HUES64 (cell line): ENCODE measurements around the gene ATP13A4.

Experiments
- H3K27ac ChIP-seq: 2 replicates; pipeline ENCODE4 v1.7.0; 2013; ENCODE audit warnings: low read depth, low read length, inconsistent platforms
- H3K27me3 ChIP-seq: 2 replicates; pipeline ENCODE4 v1.6.1; 2013; ENCODE audit warnings: mild to moderate bottlenecking, low read length; ENCODE audit not compliant: insufficient read depth
- H3K36me3 ChIP-seq: 2 replicates; pipeline ENCODE4 v1.6.1; 2013; ENCODE audit warnings: mild to moderate bottlenecking, low read length; ENCODE audit not compliant: insufficient read depth
- H3K4me1 ChIP-seq: 2 replicates; pipeline ENCODE4 v1.6.1; 2013; ENCODE audit warnings: mild to moderate bottlenecking, low read length, moderate library complexity; ENCODE audit not compliant: insufficient read depth
- H3K4me3 ChIP-seq: 2 replicates; pipeline ENCODE4 v1.5.1; 2013; ENCODE audit warnings: mild to moderate bottlenecking, low read length, moderate library complexity
- H3K9ac ChIP-seq: 2 replicates; pipeline ENCODE4 v1.6.1; 2013; ENCODE audit warnings: mild to moderate bottlenecking, low read depth, low read length
- H3K9me3 ChIP-seq: 2 replicates; pipeline ENCODE4 v1.6.1; 2013; ENCODE audit warnings: low read depth, low read length; ENCODE audit not compliant: insufficient read depth
- WGBS: fragments of 150-250, 120-280 bp; methylation state at CpG from one replicate; pipeline ENCODE4 v1.1.7; 2013; ENCODE audit warnings: missing lambda C conversion rate; 5-methylcytosine and 5-hydroxymethylcytosine counted together

The ATP13A4 gene

GRCh38 chr3:193589129-193589528, 34.4 kb upstream of the ATP13A4 start:
- WGBS: 85% methylated on average over 1 of the region's 1 CpG
- peaks cover 6% of the 10 kb centered on the region; the same call in 1 of the 2 replicates for H3K4me1 ChIP-seq
- no peaks in the 10 kb centered on the region for H3K27me3 ChIP-seq
- no peak overlapping the region for H3K4me3 ChIP-seq
- H3K9ac ChIP-seq: no peak overlapping the region
- H3K27ac ChIP-seq: no peak overlapping the region
- no peaks in the 10 kb centered on the region for H3K36me3 ChIP-seq
- H3K9me3 ChIP-seq: no peaks in the 10 kb centered on the region

GRCh38 chr3:193586526-193586925, 31.8 kb upstream of the ATP13A4 start:
- Histone ChIP-seq H3K36me3 (no peaks in the 10 kb centered on the region), H3K9me3 (no peaks in the 10 kb centered on the region), H3K27ac (no peak overlapping the region), H3K4me1 (no peaks in the 10 kb centered on the region), H3K27me3 (no peaks in the 10 kb centered on the region), H3K9ac (no peak overlapping the region), H3K4me3 (no peak overlapping the region)

GRCh38 chr3:193585530-193585929, 30.8 kb upstream of the ATP13A4 start:
- Histone ChIP-seq H3K9ac (no peak overlapping the region), H3K36me3 (no peaks in the 10 kb centered on the region), H3K27ac (no peak overlapping the region), H3K4me3 (no peak overlapping the region), H3K4me1 (no peaks in the 10 kb centered on the region), H3K9me3 (no peaks in the 10 kb centered on the region), H3K27me3 (no peaks in the 10 kb centered on the region)
- 96% methylated on average over 9 of the region's 9 CpGs for WGBS

- H3K9me3 ChIP-seq: no peaks in the 10 kb centered on the region
- H3K4me3 ChIP-seq: no peak overlapping the region
- no peak overlapping the region for H3K9ac ChIP-seq
- 89% methylated on average over 2 of the region's 2 CpGs for WGBS
- H3K27me3 ChIP-seq: no peaks in the 10 kb centered on the region
- H3K36me3 ChIP-seq: no peaks in the 10 kb centered on the region
- no peak overlapping the region for H3K27ac ChIP-seq
- H3K4me1 ChIP-seq: 0 out of 2 replicates have a peak, but pooled peaks cover 10% of the 10 kb centered on the region
Observed at GRCh38 chr3:193574488-193575070, 19.9 kb upstream of the ATP13A4 start.

GRCh38 chr3:193573403-193574191, 18.9 kb upstream of the ATP13A4 start:
- Histone ChIP-seq H3K9ac (no peak overlapping the region), H3K27ac (no peak overlapping the region), H3K27me3 (no peaks in the 10 kb centered on the region), H3K4me3 (no peak overlapping the region), H3K9me3 (no peaks in the 10 kb centered on the region), H3K4me1 (0 out of 2 replicates have a peak, but pooled peaks cover 10% of the 10 kb centered on the region), H3K36me3 (no peaks in the 10 kb centered on the region)
- WGBS: 85% methylated on average over 3 of the region's 4 CpGs

GRCh38 chr3:193572426-193572908, 17.8 kb upstream of the ATP13A4 start:
- WGBS: 20% methylated on average over 10 of the region's 10 CpGs
- Histone ChIP-seq H3K27me3 (no peaks in the 10 kb centered on the region), H3K27ac (no peak overlapping the region), H3K9me3 (no peaks in the 10 kb centered on the region), H3K9ac (no peak overlapping the region), H3K4me1 (0 out of 2 replicates have a peak, but pooled peaks cover 10% of the 10 kb centered on the region), H3K4me3 (no peak overlapping the region), H3K36me3 (no peaks in the 10 kb centered on the region)

- Histone ChIP-seq H3K9ac (no peak overlapping the region), H3K9me3 (no peaks in the 10 kb centered on the region), H3K4me3 (no peak overlapping the region), H3K36me3 (no peaks in the 10 kb centered on the region), H3K27me3 (no peaks in the 10 kb centered on the region), H3K27ac (no peak overlapping the region), H3K4me1 (0 out of 2 replicates have a peak, but pooled peaks cover 6% of the 10 kb centered on the region)
- WGBS: 97% methylated on average over 2 of the region's 2 CpGs
Observed at GRCh38 chr3:193569119-193569518, 14.4 kb upstream of the ATP13A4 start.

GRCh38 chr3:193564012-193564411, 9.3 kb upstream of the ATP13A4 start:
- no peak overlapping the region for H3K9ac ChIP-seq
- no peak overlapping the region for H3K4me3 ChIP-seq
- no peak overlapping the region for H3K27ac ChIP-seq
- no peaks in the 10 kb centered on the region for H3K9me3 ChIP-seq
- H3K36me3 ChIP-seq: no peaks in the 10 kb centered on the region
- 95% methylated on average over 1 of the region's 1 CpG for WGBS
- no peaks in the 10 kb centered on the region for H3K4me1 ChIP-seq
- H3K27me3 ChIP-seq: no peaks in the 10 kb centered on the region

- Histone ChIP-seq H3K4me3 (no peak overlapping the region), H3K36me3 (no peaks in the 10 kb centered on the region), H3K27me3 (no peaks in the 10 kb centered on the region), H3K27ac (no peak overlapping the region), H3K9me3 (no peaks in the 10 kb centered on the region), H3K4me1 (no peaks in the 10 kb centered on the region), H3K9ac (no peak overlapping the region)
- WGBS: 95% methylated on average over 1 of the region's 3 CpGs
Observed at GRCh38 chr3:193563426-193563825, 8.7 kb upstream of the ATP13A4 start.

- 87% methylated on average over 4 of the region's 4 CpGs for WGBS
- Histone ChIP-seq H3K9me3 (no peaks in the 10 kb centered on the region), H3K27ac (no peak overlapping the region), H3K36me3 (no peaks in the 10 kb centered on the region), H3K9ac (no peak overlapping the region), H3K4me3 (no peak overlapping the region), H3K27me3 (no peaks in the 10 kb centered on the region), H3K4me1 (no peaks in the 10 kb centered on the region)
Observed at GRCh38 chr3:193560870-193561269, 6.2 kb upstream of the ATP13A4 start.

- WGBS: 89% methylated on average over 4 of the region's 4 CpGs
- no peak overlapping the region for H3K4me3 ChIP-seq
- no peak overlapping the region for H3K27ac ChIP-seq
- no peaks in the 10 kb centered on the region for H3K4me1 ChIP-seq
- H3K27me3 ChIP-seq: no peaks in the 10 kb centered on the region
- H3K9ac ChIP-seq: no peak overlapping the region
- H3K9me3 ChIP-seq: no peaks in the 10 kb centered on the region
- no peaks in the 10 kb centered on the region for H3K36me3 ChIP-seq
Observed at GRCh38 chr3:193560091-193560490, 5.4 kb upstream of the ATP13A4 start.
